IPS DF 6.9 (cell line): ENCODE measurements around the gene SLC35F4.

ENCODE experiments used
- DNase-seq: peaks from one replicate; pipeline ENCODE4 v3.0.0-alpha.2; 2013; ENCODE audit warnings: low read depth, low spot score
- H3K27ac ChIP-seq: one replicate; pipeline ENCODE4 v1.5.1; 2013; ENCODE audit warnings: low read length, control low read depth
- H3K27me3 ChIP-seq: 2 replicates; pipeline ENCODE4 v1.6.1; 2013; ENCODE audit warnings: mild to moderate bottlenecking, low read length; ENCODE audit not compliant: control insufficient read depth, insufficient read depth
- H3K36me3 ChIP-seq: 2 replicates; pipeline ENCODE4 v1.6.1; 2013; ENCODE audit warnings: low read length; ENCODE audit not compliant: control insufficient read depth, insufficient read depth
- H3K4me1 ChIP-seq: 2 replicates; pipeline ENCODE4 v1.6.1; 2013; ENCODE audit warnings: low read length; ENCODE audit not compliant: control insufficient read depth, insufficient read depth
- H3K4me3 ChIP-seq: 2 replicates; pipeline ENCODE4 v1.5.1; 2013; ENCODE audit warnings: mild to moderate bottlenecking, low read length
- H3K9me3 ChIP-seq: 2 replicates; pipeline ENCODE4 v1.6.1; 2013; ENCODE audit warnings: low read length, inconsistent platforms; ENCODE audit not compliant: control insufficient read depth, insufficient read depth
- WGBS: extraction: QIAGEN DNeasy Blood & Tissue Kit; methylation state at CpG from one replicate; pipeline ENCODE4 v1.1.7; 2013; ENCODE audit warnings: mixed read lengths, missing lambda C conversion rate; ENCODE audit not compliant: insufficient read length, insufficient coverage; 5-methylcytosine and 5-hydroxymethylcytosine counted together

SLC35F4 gene

DNA sequence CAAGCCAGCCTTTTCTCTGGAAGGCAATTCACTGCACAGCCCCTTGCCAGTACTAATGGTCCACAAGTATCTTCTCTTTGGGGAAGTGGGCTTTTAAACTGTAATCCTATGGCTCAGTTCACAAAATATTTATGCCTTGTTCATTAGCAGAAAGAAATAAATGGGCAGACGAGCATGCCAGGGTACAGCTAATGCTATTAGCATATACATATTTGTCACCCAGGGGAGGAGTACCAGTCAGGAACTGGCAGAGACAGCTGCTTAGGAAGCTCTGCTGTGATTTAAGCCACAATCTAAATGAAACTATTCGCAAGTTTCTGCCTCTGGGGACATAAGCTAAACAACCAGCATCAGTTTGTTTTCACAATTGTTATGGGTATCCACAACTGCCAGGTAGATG, 258.8 kb downstream of the SLC35F4 start:
- H3K4me3 ChIP-seq = no peak overlapping the region
- DNase-seq = no peak
- no peaks in the 10 kb centered on the region for H3K4me1 ChIP-seq
- H3K9me3 ChIP-seq = no peaks in the 10 kb centered on the region
- H3K27me3 ChIP-seq = no peaks in the 10 kb centered on the region
- no peaks in the 10 kb centered on the region for H3K36me3 ChIP-seq
- WGBS = no CpG with 5 or more reads among the region's 2 CpGs
- no peak overlapping the region for H3K27ac ChIP-seq

DNA sequence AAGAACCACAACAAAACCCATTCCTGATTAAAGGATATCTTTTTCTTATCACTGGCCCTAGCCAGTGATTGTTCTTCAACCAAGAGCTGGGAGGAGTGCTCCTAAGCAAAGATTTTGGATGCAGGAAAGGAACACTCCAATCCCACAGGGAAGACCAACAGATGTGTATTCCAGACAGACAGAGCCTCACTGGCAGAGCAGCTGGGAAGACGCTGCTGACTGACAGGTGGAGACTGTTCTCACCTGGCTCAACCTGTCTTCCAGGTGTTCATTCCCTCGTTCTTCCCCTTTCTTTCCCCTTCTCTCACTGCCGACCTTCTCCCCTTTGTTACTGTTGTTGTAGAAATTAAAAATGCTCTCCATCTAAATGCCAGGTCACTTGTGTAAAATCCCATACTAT, 282.5 kb downstream of the SLC35F4 start:
- WGBS = no CpG with 5 or more reads among the region's 3 CpGs
- Histone ChIP-seq H3K9me3 (no peaks in the 10 kb centered on the region), H3K27ac (no peak overlapping the region), H3K36me3 (no peaks in the 10 kb centered on the region), H3K4me1 (no peaks in the 10 kb centered on the region), H3K4me3 (no peak overlapping the region), H3K27me3 (no peaks in the 10 kb centered on the region)
- no peak for DNase-seq

DNA sequence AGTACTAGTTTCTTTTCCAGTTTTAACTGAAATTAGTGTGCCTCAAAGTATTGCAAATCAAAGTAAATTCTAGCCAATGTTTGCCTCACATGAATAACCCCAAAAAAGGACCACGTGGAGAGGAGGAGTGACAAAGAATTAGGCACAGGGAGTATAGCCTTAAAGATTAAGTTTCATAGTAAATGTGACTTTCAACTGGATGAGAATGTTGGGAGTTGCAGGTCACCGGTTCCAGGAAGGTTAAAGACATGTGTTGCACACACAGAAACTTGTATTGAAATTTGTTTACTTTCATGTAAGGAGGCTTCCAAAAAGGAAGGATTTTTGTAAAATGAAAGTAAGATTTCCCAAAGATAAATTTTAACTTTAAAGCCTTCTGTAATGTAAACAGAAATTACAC, 283.1 kb downstream of the SLC35F4 start:
- Histone ChIP-seq H3K9me3 (no peaks in the 10 kb centered on the region), H3K27me3 (no peaks in the 10 kb centered on the region)
- DNase-seq = no peak

DNA sequence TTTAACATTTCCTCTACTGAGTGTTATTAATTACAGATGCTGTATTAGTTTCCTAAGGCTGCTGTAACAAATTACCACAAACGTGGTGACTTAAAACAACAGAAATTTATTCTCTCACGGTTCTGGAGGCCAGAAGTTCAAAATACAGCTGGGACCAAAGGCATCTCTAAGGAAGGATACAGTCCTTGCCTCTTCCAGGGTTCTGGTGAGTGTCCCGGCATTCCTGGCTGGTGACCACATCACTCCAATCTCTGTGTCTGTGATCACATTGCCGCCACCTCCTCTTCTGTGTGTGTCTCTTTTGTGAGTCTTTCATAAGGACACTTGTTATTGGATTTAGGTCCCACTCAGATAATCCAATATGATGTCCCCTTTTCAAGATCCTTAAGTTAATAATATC, 287.1 kb downstream of the SLC35F4 start:
- Histone ChIP-seq H3K27ac (no peak overlapping the region), H3K4me3 (no peak overlapping the region), H3K9me3 (no peaks in the 10 kb centered on the region), H3K27me3 (no peaks in the 10 kb centered on the region), H3K4me1 (no peaks in the 10 kb centered on the region), H3K36me3 (no peaks in the 10 kb centered on the region)
- DNase-seq = no peak
- no CpG with 5 or more reads among the region's 4 CpGs for WGBS

More for the DNA sequence above, 283.1 kb downstream of the SLC35F4 start:
- Histone ChIP-seq H3K36me3 (no peaks in the 10 kb centered on the region), H3K27ac (no peak overlapping the region), H3K4me1 (no peaks in the 10 kb centered on the region), H3K4me3 (no peak overlapping the region)
- WGBS = no CpG with 5 or more reads among the region's 2 CpGs

DNA sequence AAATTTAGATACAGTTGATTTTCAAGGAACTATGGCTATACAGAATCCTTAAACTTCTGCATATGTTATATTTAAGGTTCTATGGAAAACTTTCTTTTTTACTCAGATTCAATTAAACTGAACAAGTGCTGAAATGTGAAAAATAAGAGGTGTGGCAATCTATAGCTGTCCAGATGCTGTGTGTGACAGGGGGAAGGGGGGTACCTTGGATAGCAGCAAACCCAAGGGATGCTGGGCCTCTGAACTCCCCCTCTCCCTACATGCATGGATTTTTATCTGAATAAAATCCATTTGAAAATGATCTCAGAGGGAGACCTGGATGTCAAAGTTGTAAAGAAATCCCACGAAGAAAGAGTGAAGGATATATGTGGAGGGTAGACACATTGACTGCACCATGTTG, 289.4 kb downstream of the SLC35F4 start:
- DNase-seq = no peak
- WGBS = no CpG with 5 or more reads among the region's 1 CpG
- no peak overlapping the region for H3K27ac ChIP-seq
- no peaks in the 10 kb centered on the region for H3K4me1 ChIP-seq
- no peaks in the 10 kb centered on the region for H3K36me3 ChIP-seq
- no peaks in the 10 kb centered on the region for H3K9me3 ChIP-seq
- no peaks in the 10 kb centered on the region for H3K27me3 ChIP-seq
- no peak overlapping the region for H3K4me3 ChIP-seq

DNA sequence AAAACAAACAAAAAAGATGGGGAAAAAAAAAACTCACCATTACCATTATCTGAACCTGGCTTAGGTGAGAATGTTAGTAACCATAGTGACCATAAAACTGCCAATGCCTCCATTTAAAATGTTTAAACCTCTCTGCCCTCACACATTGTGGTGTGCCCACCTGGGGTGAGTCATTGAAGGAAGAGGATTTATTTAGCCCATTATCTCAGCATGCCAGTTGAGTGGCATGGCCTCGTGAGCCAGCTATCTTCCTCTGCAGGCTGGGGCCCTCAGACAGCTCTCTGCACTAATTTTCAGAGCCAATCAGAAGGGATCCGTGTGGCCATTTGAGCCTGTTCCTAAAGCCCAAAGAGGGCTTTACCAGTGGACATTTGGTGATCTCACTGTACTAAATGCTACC, 290.4 kb downstream of the SLC35F4 start:
- DNase-seq = no peak
- H3K27ac ChIP-seq = no peak overlapping the region
- no peaks in the 10 kb centered on the region for H3K27me3 ChIP-seq
- H3K4me1 ChIP-seq = no peaks in the 10 kb centered on the region
- H3K9me3 ChIP-seq = no peaks in the 10 kb centered on the region
- H3K36me3 ChIP-seq = no peaks in the 10 kb centered on the region
- WGBS = no CpG with 5 or more reads among the region's 2 CpGs
- no peak overlapping the region for H3K4me3 ChIP-seq

DNA sequence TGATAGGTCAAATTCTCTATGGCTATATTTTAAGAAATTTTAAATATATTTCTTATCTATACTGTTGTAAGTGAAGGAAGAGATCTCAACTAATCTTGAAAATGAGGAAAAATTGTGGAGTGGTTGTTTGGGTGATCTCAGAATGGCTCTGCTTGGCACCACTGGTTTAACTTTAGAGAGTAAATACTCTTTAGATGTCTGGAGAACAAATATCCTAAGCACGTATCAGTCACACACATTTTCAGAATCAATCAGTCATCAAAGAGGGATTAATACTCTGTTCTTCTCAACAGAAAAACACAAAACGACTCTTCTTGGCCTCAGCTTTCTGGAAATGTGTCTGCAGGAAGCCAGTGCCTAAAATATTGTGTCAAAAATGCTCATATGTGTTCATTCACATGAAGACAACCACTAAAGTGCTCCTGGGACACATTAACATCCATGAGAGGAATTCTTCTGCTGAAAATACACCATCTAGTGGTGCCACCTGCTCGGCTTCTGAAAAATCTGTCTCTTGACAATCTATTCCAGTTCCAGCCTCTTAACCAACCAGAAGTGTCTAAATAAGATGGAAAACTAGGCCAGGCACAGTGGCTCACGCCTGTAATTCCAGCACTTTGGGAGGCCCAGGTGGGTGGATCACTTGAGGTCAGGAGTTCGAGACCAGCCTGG, 291.1 kb downstream of the SLC35F4 start:
- H3K4me1 ChIP-seq = no peaks in the 10 kb centered on the region
- no peaks in the 10 kb centered on the region for H3K27me3 ChIP-seq
- DNase-seq = no peak
- no peaks in the 10 kb centered on the region for H3K36me3 ChIP-seq
- H3K9me3 ChIP-seq = no peaks in the 10 kb centered on the region
- no CpG with 5 or more reads among the region's 5 CpGs for WGBS
- no peak overlapping the region for H3K4me3 ChIP-seq
- H3K27ac ChIP-seq = no peak overlapping the region

DNA sequence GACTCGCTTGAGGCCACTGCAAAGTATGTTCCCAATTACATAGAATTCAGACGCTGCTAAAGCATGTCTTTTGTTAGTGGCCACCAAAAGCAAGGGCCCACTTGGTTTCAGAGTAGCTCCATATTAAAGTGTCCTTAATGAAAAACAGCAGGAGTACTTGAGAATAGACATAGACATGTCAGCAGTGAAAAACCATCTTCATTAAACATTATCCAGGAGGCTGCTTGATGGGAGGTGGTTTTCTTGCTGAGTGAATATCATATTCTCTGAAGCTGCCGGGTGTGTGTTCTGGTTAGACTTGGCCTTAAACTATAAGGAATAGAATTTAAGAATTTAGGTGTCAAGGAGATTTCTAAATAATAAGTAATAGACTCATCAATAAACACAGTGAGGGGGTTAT, 292.7 kb downstream of the SLC35F4 start:
- H3K4me1 ChIP-seq = no peaks in the 10 kb centered on the region
- WGBS = no CpG with 5 or more reads among the region's 3 CpGs
- H3K9me3 ChIP-seq = no peaks in the 10 kb centered on the region
- no peak overlapping the region for H3K27ac ChIP-seq
- no peaks in the 10 kb centered on the region for H3K36me3 ChIP-seq
- no peaks in the 10 kb centered on the region for H3K27me3 ChIP-seq
- DNase-seq = no peak
- H3K4me3 ChIP-seq = no peak overlapping the region

DNA sequence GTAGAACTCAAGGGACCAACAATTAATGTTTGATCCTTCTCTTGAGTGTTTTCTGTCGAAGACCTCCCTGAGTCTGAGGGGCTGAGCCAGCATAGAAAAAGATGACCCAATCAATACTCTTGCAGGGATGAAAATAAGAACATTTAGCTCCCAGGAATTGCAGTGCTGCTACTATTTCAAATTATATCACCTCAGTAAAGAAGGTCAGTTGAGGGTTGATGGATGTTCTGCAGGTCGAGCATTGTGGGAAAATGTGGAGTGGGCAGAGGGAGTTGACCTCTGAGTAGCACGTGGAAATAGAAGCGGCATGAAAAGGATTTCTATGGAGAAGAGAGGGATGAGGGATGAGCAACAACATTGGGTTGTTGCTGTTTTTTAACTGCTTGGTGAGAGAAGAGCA, 297.3 kb downstream of the SLC35F4 start:
- no CpG with 5 or more reads among the region's 4 CpGs for WGBS

DNA sequence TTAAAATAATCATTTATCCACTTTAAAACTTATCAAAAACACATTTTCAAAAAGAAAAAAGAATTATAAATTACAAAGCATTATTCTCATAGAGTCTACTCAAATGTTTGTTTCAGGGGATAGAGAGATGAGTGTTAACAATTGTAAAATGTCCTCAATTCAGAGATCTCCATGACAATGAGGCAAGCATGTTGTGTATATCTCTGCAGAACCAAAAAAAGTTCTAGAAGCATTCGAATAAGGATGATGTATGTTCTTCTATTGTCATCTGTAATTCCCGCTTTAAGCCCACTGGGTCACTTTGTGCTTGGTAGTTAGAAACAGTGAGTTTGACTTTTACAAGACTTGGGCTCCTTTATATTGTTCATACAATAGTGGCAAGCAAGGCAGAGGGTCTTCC, 298.7 kb downstream of the SLC35F4 start:
- no peaks in the 10 kb centered on the region for H3K36me3 ChIP-seq
- no peak overlapping the region for H3K4me3 ChIP-seq
- no CpG with 5 or more reads among the region's 2 CpGs for WGBS
- no peaks in the 10 kb centered on the region for H3K27me3 ChIP-seq
- DNase-seq = no peak
- no peak overlapping the region for H3K27ac ChIP-seq
- H3K9me3 ChIP-seq = no peaks in the 10 kb centered on the region
- H3K4me1 ChIP-seq = no peaks in the 10 kb centered on the region

More for the DNA sequence above, 297.3 kb downstream of the SLC35F4 start:
- H3K4me1 ChIP-seq = no peaks in the 10 kb centered on the region
- H3K9me3 ChIP-seq = no peaks in the 10 kb centered on the region
- no peaks in the 10 kb centered on the region for H3K36me3 ChIP-seq
- H3K4me3 ChIP-seq = no peak overlapping the region
- H3K27ac ChIP-seq = no peak overlapping the region
- no peaks in the 10 kb centered on the region for H3K27me3 ChIP-seq
- no peak for DNase-seq

DNA sequence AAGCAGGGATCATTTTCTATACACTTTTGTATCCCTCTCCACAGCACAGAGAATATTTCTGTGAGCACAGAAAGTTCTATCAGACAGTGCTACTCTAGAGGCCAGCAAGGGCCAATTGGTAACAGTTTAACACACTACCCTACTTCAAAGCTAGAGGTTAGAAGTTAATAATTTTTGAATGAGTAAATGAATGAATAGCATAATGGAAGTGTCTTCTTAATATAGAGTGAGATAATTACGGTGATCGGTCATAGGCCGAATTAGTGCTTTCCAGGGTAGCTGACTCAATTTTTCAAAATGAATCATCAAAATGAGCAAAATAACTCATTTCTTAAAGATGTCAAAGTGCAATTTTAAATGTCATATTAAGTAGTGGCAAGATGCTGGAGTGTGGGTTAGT, 305.2 kb downstream of the SLC35F4 start:
- 100% methylated on average over 2 of the region's 3 CpGs for WGBS
- H3K4me1 ChIP-seq = no peaks in the 10 kb centered on the region
- no peak overlapping the region for H3K4me3 ChIP-seq
- no peaks in the 10 kb centered on the region for H3K36me3 ChIP-seq
- no peaks in the 10 kb centered on the region for H3K27me3 ChIP-seq
- H3K9me3 ChIP-seq = no peaks in the 10 kb centered on the region
- no peak overlapping the region for H3K27ac ChIP-seq
- no peak for DNase-seq
